ENCODE data around the gene ABCG2.

ABCG2 gene

GRCh38 chr4:88158489-88159228 lies at the start of gene ABCG2:
ABCG2 (minus strand) TSS chr4:88158639; CDS start chr4:88139995, 18,644 bp downstream.
- peak; percentile 72 for DNase-seq (ENCODE audit: low spot score)

DNA sequence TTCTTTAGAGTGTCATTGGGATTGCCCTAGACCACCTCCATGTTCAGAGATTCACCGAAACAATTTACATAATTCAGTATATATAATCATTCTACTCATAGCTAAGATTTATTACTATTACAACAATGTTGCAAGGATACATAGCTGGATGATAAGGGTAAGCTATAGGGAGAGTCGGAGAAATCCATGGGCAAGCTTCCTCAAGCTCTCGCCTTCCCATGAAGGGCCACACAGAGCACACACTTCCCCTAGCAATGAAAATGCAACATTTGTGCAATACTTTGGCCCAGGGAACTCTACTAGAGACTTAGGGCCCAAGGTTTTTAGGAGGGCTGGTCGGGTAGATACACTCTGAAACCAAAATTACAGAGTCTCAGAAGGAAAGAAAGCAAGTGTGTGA lies 49.7 kb upstream of the ABCG2 start:
- no peak for DNase-seq (ENCODE audit: low spot score)

GRCh38 chr4:88207171-88207570 lies 48.7 kb upstream of the ABCG2 start:
- no peak for DNase-seq (ENCODE audit: low spot score)

GRCh38 chr4:88204882-88205281 lies 46.4 kb upstream of the ABCG2 start:
- no peak for DNase-seq (ENCODE audit: low spot score)

- no peak for DNase-seq (ENCODE audit: low spot score)
Observed at GRCh38 chr4:88202443-88202842, 44.0 kb upstream of the ABCG2 start.

- DNase-seq (ENCODE audit: low spot score), result no peak
Observed at GRCh38 chr4:88200186-88200585, 41.7 kb upstream of the ABCG2 start.

DNA sequence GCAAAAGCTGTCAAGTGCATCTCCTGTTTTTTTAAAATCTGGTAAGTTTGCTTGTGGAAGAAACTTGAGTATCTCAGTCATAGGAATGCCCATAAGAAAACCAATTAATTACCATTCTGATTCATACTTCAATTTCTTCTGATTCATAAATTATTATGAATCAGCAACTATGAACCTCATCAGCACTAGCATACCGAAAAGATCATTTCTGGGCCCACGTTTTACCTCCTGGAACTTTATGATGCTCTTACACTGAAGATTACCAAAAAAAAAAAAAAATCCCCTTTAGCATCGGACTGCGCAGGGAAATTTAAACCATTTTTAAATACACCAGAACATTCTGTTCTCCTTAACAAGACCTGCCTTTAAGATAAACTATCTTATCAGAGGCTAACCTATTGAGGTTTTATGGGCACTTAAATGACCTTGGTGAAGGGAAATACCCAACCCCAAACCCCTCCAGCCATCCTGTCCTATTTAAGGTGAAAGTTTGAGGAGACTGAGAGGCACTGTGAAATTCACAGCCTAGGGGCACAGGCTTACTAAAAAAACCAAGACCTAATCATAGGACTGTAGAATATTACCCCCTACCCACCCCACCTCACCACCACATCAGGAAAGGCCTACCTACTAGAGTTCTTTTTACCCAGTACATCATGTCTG lies 38.2 kb upstream of the ABCG2 start:
- DNase-seq (ENCODE audit: low spot score), result no peak

GRCh38 chr4:88196013-88196365 lies 37.5 kb upstream of the ABCG2 start:
- no peak for DNase-seq (ENCODE audit: low spot score)

GRCh38 chr4:88195328-88196012 lies 37.0 kb upstream of the ABCG2 start:
- no peak for DNase-seq (ENCODE audit: low spot score)

DNA sequence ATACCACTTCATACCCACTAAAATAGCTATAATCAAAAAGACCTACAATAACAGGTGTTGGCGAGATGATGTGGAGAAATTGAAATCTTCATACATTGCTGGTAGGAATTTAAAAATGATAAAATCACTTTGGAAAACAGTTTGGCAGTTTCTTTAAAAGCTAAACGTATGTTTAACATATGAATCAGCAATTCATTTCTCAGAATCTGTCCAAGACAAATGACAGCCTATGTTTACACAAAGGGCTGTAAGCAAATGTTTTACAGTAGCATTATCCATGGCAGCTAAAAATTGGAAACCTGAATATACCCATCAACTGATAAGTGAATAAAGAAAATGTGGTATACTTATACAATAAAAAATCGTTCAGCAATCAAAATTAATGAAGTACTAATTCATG lies 33.0 kb upstream of the ABCG2 start:
- no peak for DNase-seq (ENCODE audit: low spot score)

- DNase-seq (ENCODE audit: low spot score), result no peak
Observed at GRCh38 chr4:88189881-88190585, 31.6 kb upstream of the ABCG2 start.

GRCh38 chr4:88189418-88189738 lies 30.9 kb upstream of the ABCG2 start:
- no peak for DNase-seq (ENCODE audit: low spot score)

DNA sequence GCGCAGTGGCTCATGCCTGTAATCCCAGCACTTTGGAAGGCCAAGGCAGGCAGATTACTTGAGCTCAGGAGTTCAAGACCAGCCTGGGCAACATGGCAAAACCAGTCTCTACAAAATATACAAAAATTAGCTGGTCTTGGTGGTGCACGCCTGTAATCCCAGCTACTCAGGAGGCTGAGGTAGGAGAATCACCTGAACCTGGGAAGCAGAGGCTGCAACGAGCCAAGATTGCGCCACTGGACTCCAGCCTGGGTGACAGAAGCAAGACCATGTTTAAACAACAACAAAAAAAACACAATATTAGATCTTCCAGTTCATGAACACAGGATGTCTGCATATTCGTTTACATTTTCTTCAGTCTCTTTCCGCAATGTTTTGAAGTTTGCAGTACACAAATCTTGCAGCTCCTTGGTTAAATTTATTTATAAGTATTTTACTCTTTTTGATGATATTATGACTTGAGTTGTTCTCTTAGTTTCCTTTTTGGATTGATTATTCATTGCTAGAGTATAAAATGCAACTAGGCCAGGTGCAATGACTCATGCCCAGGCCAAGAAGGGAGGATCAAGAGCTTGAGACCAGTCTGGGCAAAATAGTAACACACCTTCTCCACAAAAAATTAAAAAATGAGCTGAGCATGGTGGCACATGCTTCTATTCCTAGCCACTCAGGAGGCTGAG lies 30.4 kb upstream of the ABCG2 start:
- no peak for DNase-seq (ENCODE audit: low spot score)

GRCh38 chr4:88187766-88188165 lies 29.3 kb upstream of the ABCG2 start:
- no peak for DNase-seq (ENCODE audit: low spot score)

- no peak for DNase-seq (ENCODE audit: low spot score)
Observed at GRCh38 chr4:88185906-88186305, 27.5 kb upstream of the ABCG2 start.

- no peak for DNase-seq (ENCODE audit: low spot score)
Observed at GRCh38 chr4:88179261-88179660, 20.8 kb upstream of the ABCG2 start.

- DNase-seq (ENCODE audit: low spot score), result no peak
Observed at GRCh38 chr4:88178626-88179231, 20.3 kb upstream of the ABCG2 start.

GRCh38 chr4:88177983-88178625 lies 19.7 kb upstream of the ABCG2 start:
- DNase-seq (ENCODE audit: low spot score), result peak; percentile 22

- no peak for DNase-seq (ENCODE audit: low spot score)
Observed at GRCh38 chr4:88172987-88173386, 14.5 kb upstream of the ABCG2 start.

DNA sequence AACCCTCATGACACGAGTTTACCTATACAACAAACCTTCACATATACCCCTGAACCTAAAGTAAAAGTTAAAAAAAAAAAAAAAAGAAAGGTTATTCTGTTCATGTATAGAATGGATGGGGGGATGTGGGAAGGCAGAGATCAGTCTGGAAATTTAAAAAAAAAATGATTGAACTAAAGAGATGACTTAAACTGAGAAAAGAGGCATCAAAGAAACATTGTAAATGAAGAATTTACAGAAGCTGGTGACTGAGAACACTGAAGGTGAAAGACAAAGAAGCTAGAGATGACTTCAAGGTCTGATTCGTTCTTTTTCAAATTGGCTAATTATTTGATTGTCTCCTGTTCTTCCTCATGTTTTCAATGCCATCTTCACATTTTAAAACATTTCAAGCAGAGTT lies 12.8 kb upstream of the ABCG2 start:
- no peak for DNase-seq (ENCODE audit: low spot score)

DNA sequence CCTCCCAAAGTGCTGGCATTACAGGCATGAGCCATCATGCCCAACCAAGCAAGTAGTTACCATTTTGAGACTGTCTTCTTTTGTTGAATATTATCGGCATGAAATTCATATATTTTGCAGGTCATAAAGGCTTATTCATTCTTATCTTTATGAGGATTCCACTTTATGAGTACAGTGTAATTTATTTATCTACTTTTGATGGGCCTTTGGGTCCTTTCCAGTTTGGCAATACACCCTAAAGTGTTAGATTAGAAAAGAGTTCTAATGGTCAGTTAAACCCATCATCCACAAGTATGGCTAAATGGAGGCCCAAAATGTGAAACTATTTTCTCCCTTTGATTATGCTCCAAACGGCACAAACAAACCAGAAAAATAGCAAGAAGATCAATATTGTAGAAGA lies 10.9 kb upstream of the ABCG2 start:
- no peak for DNase-seq (ENCODE audit: low spot score)

Measured in RKO (cell line).